Stimulated activated CD8-positive, alpha-beta memory T cell treated with anti-CD3 and anti-CD28 coated beads, Interleukin-15, amount 100 ng/mL, for 48 hours (primary cell): Measurements from ENCODE around the gene PHLDB3.

Source experiments
- DNase-seq, 2 donors: peaks; one replicate each; pipeline ENCODE4 v3.0.0-alpha.2; 2020; ENCODE audit warnings: low read depth in 2 of 2

The PHLDB3 gene

GRCh38 chr19:43499042-43499441 lies 5.5 kb downstream of the PHLDB3 start:
- no peak for DNase-seq

DNA sequence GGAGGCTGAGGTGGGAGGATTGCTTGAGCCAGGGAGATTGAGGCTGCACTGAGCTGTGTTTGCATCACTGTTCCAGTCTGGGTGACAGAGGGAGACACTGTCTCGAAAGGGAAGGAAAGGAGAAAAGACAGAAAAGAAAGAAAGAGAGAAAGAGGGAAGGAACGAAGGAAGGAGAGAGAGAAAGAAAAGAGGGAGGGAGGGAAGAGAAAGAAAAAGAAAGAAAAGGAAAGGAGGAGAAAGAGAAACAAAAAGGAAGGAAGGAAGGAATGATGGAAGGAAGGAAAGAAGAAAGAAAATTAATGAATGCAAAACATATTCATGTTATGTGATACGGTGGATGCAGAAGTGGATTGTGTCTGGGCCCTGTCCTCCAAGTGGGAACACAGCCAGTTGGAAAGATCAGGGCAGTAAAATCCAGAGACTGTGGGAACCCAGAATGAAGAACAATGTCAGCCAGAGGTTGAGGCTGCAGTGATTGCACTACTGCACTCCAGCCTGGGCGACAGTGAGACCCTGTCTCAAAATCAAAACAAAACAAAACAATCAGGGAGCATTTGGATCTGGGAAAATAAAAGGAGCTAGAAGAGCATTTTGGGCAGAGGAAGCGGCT lies 6.2 kb downstream of the PHLDB3 start:
- no peak for DNase-seq

DNA sequence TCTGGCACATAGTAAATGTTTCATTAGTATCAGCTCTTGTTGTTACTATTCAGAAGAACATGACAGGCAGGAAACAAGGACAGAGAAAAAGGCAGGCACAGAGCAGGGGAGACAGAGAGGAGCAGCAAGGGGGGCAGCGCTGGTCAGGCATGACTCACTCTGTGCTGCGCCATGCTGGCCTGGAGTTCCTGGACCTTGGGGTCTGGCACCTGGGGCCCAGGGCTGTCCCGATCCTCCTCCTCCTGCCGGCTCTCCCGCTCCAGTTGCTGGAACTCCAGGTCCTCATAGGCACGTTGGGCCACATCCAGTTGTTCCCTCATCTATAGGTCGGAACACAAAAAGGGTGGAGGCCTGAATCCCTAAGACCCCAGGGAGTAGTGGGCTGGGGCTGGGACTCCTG lies 7.6 kb downstream of the PHLDB3 start:
- no peak for DNase-seq

- DNase-seq: no peak
Measured at GRCh38 chr19:43495082-43495481, 9.5 kb downstream of the PHLDB3 start.

GRCh38 chr19:43490759-43491158 lies 13.8 kb downstream of the PHLDB3 start:
- DNase-seq: no peak

DNA sequence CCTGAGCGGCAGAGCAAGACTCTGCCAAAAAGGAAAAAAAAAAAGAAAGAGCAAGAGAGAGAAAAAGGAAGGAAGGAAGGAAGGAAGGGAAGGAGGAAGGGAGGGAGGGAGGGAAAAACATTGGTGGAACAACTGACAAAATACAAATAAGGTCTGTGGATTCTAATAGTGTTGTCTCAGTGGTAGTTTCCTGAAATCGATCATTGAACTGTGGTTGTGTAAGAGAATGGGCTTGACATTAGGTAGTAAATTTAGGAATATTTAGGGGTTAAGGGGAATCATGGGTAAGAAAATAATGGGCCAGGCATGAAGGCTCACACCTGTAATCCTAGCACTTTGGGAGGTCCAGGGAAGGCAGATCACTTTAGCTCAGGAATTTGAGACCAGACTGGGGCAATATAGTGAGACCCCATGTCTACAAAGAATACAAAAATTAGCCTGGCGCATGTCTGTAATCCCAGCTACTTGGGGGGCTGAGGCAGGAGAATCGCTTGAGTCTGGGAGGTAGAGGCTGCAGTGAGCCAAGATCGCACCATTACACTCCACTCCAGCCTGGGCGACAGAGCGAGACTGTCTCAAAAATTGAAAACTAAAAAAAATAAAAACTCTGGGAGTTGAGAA lies 14.5 kb downstream of the PHLDB3 start:
- no peak for DNase-seq

DNA sequence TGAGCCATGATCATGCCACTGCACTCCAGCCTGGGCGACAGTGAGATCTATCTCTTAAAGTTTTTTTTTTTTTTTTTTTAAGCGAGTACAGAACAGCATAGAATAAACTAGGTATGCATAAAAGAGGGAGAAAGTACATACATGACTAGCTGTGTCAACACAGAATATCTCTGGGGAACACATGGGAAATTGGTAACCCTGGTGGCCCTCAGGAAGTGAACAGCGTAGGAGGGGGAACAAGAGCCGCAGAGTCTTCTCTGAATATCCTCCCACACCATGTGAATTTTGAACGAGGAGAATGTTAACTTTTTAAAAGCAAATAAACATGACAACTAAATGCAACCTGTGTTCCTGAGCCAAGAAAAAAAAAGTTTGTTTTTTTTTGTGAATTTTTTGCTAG lies 15.2 kb downstream of the PHLDB3 start:
- DNase-seq: no peak

- DNase-seq: no peak
Measured at GRCh38 chr19:43488179-43488578, 16.4 kb downstream of the PHLDB3 start.

DNA sequence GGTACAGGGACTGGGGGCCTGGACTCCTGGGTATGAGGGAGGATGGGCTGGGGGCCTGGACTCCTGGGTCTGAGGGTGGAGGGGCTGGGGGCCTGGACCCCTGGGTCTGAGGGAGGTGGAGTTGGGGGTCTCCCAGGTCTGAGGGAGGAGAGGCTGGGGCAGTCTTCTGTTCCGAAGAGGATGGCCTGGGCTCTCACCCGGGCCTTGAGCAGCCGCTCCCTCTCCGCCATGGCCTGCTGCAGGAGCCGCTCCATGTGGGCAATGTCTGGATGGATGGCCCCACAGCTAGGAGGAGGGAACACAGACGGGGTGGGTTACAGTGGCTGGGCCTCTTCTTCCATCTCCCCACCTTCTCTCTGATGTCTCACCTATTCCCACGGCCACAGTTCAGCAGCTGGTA lies 18.1 kb downstream of the PHLDB3 start:
- no peak for DNase-seq

- no peak for DNase-seq
Measured at GRCh38 chr19:43485951-43486350, 18.6 kb downstream of the PHLDB3 start.

GRCh38 chr19:43483281-43483680 lies 21.3 kb downstream of the PHLDB3 start:
- DNase-seq: no peak

DNA sequence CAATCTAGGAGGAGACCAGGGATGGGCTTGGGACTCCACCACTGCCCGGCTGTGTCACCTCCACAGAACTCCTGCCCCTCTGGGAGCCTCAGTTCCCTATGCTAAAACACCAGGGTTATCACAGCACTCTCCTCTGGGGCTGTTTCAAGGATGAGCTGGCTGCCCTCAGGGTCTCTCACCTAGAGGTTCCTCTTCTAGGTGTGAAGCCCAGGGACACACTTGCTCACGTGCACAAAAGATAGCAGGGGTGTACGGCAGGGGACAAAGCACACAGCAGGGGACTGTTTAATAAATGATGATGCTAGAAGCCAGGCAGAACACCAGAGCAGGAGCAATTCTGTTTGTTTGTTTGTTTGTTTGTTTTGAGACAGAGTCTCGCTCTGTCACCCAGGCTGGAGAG lies 22.4 kb downstream of the PHLDB3 start:
- DNase-seq: no peak

- DNase-seq: no peak
Measured at GRCh38 chr19:43481701-43482100, 22.8 kb downstream of the PHLDB3 start.

DNA sequence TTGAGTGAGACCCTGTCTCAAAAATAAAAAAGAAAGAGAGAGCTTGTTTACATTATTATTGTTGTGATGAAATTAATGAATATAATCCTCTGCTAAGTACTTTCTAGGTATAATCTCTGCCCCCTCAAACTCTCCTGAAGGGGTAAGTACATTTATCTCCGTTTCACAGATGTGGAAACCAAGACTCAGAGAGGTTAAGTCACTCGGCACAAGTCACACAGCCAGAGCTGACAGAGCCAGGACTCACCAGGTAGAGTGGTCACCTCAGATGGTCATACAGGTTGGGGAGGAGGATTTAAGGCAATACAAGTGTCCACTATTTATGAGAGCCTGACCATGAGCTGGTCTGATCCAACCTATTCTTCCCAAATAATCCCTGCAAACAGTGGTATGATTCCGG lies 24.0 kb downstream of the PHLDB3 start:
- DNase-seq: no peak

- DNase-seq: no peak
Measured at GRCh38 chr19:43479961-43480561, 24.5 kb downstream of the PHLDB3 start.

DNA sequence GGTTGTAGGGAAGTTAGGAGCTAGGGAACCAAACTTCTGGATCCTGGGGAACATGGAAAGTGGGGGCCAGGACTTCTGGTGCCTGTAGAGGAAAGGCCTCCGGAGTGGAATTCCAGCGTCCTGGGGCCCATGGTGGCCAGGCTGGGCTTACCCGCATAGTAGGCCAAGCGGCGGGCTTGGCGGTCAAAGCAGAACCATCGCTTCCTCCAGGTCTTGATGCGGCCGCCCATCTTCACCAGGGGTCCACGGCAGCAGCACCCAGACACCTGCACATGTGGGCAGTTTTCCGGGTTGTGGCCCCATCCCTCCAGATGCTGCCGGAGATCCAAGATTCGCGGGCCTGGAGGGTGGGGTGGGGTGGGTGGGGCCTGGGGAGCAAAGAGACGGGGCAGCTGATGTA lies 25.3 kb downstream of the PHLDB3 start:
- DNase-seq: no peak

GRCh38 chr19:43478323-43478722 lies 26.2 kb downstream of the PHLDB3 start:
- DNase-seq: no peak

- no peak for DNase-seq
Measured at GRCh38 chr19:43476606-43477005, 27.9 kb downstream of the PHLDB3 start.

- peak; percentile 86 to 87 for DNase-seq
Measured at GRCh38 chr19:43474986-43475705, 29.4 kb downstream of the PHLDB3 start.

GRCh38 chr19:43474487-43474886 lies 30.1 kb downstream of the PHLDB3 start:
- DNase-seq: no peak

DNA sequence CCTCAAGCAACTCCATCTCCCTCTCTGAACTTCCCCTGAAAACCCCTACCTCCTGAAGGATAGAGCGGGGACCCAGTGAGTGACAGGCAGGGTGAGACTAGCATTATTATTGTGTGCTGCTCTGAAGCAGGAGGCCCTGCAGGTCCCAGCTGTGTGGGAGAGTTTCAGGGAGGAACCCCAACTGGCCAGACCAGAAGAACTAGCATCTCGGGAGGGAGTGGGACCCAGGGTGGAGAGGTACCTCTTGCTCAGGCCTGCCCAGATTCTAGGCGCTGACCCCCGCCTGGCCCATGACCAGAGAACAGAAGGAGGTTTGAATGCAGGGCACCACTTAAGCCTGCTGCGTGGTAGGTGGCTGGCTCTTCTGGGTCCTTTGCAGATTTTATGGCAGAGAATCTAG lies 33.5 kb downstream of the PHLDB3 start:
- DNase-seq: no peak

GRCh38 chr19:43470288-43470687 lies 34.3 kb downstream of the PHLDB3 start:
- peak in 1 of 2 donors; percentile 61 for DNase-seq

DNA sequence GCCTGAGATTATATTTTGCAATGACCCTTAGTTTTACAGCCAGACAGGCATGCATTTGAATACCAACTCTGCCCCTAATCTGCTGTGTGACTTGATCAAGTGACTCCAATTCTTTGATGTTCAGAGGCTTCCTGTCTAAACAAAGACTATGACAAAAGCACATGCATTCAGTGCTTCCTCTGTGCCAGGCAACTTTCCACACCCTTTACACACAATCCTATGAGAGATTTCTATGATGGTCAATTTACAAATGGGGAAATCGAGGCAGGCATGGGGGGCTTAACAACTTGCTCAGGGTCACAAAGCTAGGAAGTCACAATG lies 35.4 kb downstream of the PHLDB3 start:
- DNase-seq: no peak
